GM19099 (cell line): Measurements from ENCODE around the gene SEC14L1.

Source experiments
- POLR2A ChIP-seq: IDR thresholded peaks from 3 replicates; pipeline ENCODE4 v1.6.1; 2011; ENCODE audit warnings: low read depth; ENCODE audit not compliant: insufficient read length; ENCODE audit errors: extremely low read depth

Gene SEC14L1

GRCh38 chr17:77191244-77191643 lies 50.5 kb downstream of the SEC14L1 start:
- TF ChIP-seq POLR2A, result no peak

GRCh38 chr17:77193653-77194052 lies 52.9 kb downstream of the SEC14L1 start:
- TF ChIP-seq POLR2A, result no peak

GRCh38 chr17:77194179-77194578 lies 53.4 kb downstream of the SEC14L1 start:
- no peak for TF ChIP-seq POLR2A

GRCh38 chr17:77196251-77196650 lies 55.5 kb downstream of the SEC14L1 start:
- TF ChIP-seq POLR2A, result no peak

- no peak for TF ChIP-seq POLR2A
Observed at GRCh38 chr17:77197115-77197514, 56.3 kb downstream of the SEC14L1 start.

GRCh38 chr17:77200711-77201110 lies 59.9 kb downstream of the SEC14L1 start:
- no peak for TF ChIP-seq POLR2A

GRCh38 chr17:77203436-77203835 lies 62.7 kb downstream of the SEC14L1 start:
- no peak for TF ChIP-seq POLR2A

GRCh38 chr17:77203846-77204245 lies 63.1 kb downstream of the SEC14L1 start:
- TF ChIP-seq POLR2A, result no peak

GRCh38 chr17:77204536-77204935 lies 63.8 kb downstream of the SEC14L1 start:
- no peak for TF ChIP-seq POLR2A

- no peak for TF ChIP-seq POLR2A
Observed at GRCh38 chr17:77205396-77206125, 64.8 kb downstream of the SEC14L1 start.

GRCh38 chr17:77206158-77206956 lies 65.6 kb downstream of the SEC14L1 start:
- no peak for TF ChIP-seq POLR2A

GRCh38 chr17:77207689-77208216 lies 67.0 kb downstream of the SEC14L1 start:
- TF ChIP-seq POLR2A, result no peak

- TF ChIP-seq POLR2A, result no peak
Observed at GRCh38 chr17:77208217-77208808, 67.5 kb downstream of the SEC14L1 start.

- TF ChIP-seq POLR2A, result no peak
Observed at GRCh38 chr17:77208856-77209255, 68.1 kb downstream of the SEC14L1 start.

- TF ChIP-seq POLR2A, result no peak
Observed at GRCh38 chr17:77209330-77209748, 68.6 kb downstream of the SEC14L1 start.
